CD4-positive, alpha-beta memory T cell (primary cell): Measurements from ENCODE around the gene PARS2. TPM values are rescaled to one million over a fixed set of nuclear protein-coding genes. Genes with fewer than 3 reads are reported as not detected.

ENCODE experiments used
- polyA plus RNA-seq, 2 donors: library from polyadenylated mRNA; unstranded; fragments of 300-500 nt; fragmentation: Illumina TruSeq; gene quantifications; one replicate each; pipeline ENCODE4 v1.2.3, GENCODE V29; 2021
- total RNA-seq, 2 experiments: library from RNA; stranded (reverse); gene quantifications; one replicate each; pipeline ENCODE4 v1.2.3, GENCODE V29; 2021

The PARS2 gene
- total and polyA plus RNA-seq, 4 experiments from 2014 or later, result 0.42 to 6.0 (median 4.5) TPM

Other genes starting within 250 kb of the PARS2 start
- under 1 TPM; 0.64 to 1.00 TPM for gene ACOT11, start 216.3 kb downstream of the PARS2 start, total RNA-seq
- not detected for gene ACOT11, start 216.3 kb downstream of the PARS2 start, polyA plus RNA-seq
- gene FAM151A, start 141.0 kb downstream of the PARS2 start, total RNA-seq, result not detected
- gene FAM151A, start 141.0 kb downstream of the PARS2 start, polyA plus RNA-seq, result not detected
- gene MROH7, start 122.7 kb downstream of the PARS2 start, total RNA-seq, result under 1 TPM; 0.22 to 0.38 TPM
- not detected for gene MROH7, start 122.7 kb downstream of the PARS2 start, polyA plus RNA-seq
- gene TTC4, start 48.7 kb downstream of the PARS2 start, total RNA-seq, result 10 to 100 TPM; 20.0 to 24.5 TPM
- gene TTC4, start 48.7 kb downstream of the PARS2 start, polyA plus RNA-seq, result 10 to 100 TPM; 21.5 to 24.4 TPM
- gene TTC22, start 36.8 kb upstream of the PARS2 start, total RNA-seq, result 10 to 100 TPM; 18.6 to 19.0 TPM
- 1 to 10 TPM; 1.4 to 5.5 TPM for gene TTC22, start 36.8 kb upstream of the PARS2 start, polyA plus RNA-seq
- gene DHCR24, start 122.7 kb upstream of the PARS2 start, total RNA-seq, result 1 to 10 TPM; 7.1 to 7.6 TPM
- 1 to 10 TPM; 5.9 to 9.9 TPM for gene DHCR24, start 122.7 kb upstream of the PARS2 start, polyA plus RNA-seq
- gene TMEM61, start 216.1 kb upstream of the PARS2 start, total RNA-seq, result not detected
- not detected for gene TMEM61, start 216.1 kb upstream of the PARS2 start, polyA plus RNA-seq
- gene BSND, start 234.4 kb upstream of the PARS2 start, total RNA-seq, result not detected
- gene BSND, start 234.4 kb upstream of the PARS2 start, polyA plus RNA-seq, result not detected